Retinal pigment epithelial cell (primary cell): ENCODE data around the gene SSTR5.
A peak's percentile ranks its signal among the peaks of the same experiment; 100 is the strongest.

Experiments used
- DNase-seq: peaks from one replicate; pipeline ENCODE4 v3.0.0-alpha.2; 2010; ENCODE audit warnings: low read depth
- H3K4me3 ChIP-seq: 2 replicates; pipeline ENCODE4 v1.5.1; 2011; ENCODE audit warnings: mild to moderate bottlenecking, low read length, control low read depth, moderate library complexity
- CTCF ChIP-seq: conservative IDR thresholded peaks from 2 replicates; pipeline ENCODE4 v1.5.1; 2011; ENCODE audit warnings: low read depth, low read length, control low read depth, inconsistent platforms

SSTR5 gene

GRCh38 chr16:1039762-1040161 lies 32.8 kb upstream of the SSTR5 start:
- H3K4me3 ChIP-seq, result no peak overlapping the region
- DNase-seq, result no peak
- no peak for TF ChIP-seq CTCF

GRCh38 chr16:1040346-1040745 lies 32.2 kb upstream of the SSTR5 start:
- DNase-seq, result no peak
- no peak overlapping the region for H3K4me3 ChIP-seq
- TF ChIP-seq CTCF, result no peak

- H3K4me3 ChIP-seq, result no peak overlapping the region
- DNase-seq, result no peak
- TF ChIP-seq CTCF, result no peak
Measured at GRCh38 chr16:1042049-1042744, 30.4 kb upstream of the SSTR5 start.

GRCh38 chr16:1042866-1043265 lies 29.7 kb upstream of the SSTR5 start:
- TF ChIP-seq CTCF, result no peak
- H3K4me3 ChIP-seq, result no peak overlapping the region
- no peak for DNase-seq

GRCh38 chr16:1043881-1044451 lies 28.6 kb upstream of the SSTR5 start:
- no peak for DNase-seq
- no peak for TF ChIP-seq CTCF

GRCh38 chr16:1044460-1045309 lies 27.9 kb upstream of the SSTR5 start:
- no peak for TF ChIP-seq CTCF
- H3K4me3 ChIP-seq, result no peak overlapping the region
- no peak for DNase-seq

More at GRCh38 chr16:1043881-1044451, 28.6 kb upstream of the SSTR5 start:
- H3K4me3 ChIP-seq, result peak overlapping the region; percentile 6
